GM12872 (cell line): Measurements from ENCODE around the gene STARD3.

Experiments used
- TF ChIP-seq, protein P1 (sequence below): IDR thresholded peaks from 3 replicates; pipeline ENCODE4 v1.5.1; 2011; ENCODE audit warnings: low read depth, mild to moderate bottlenecking, low read length, moderate library complexity; ENCODE audit not compliant: insufficient read depth

The STARD3 gene

DNA sequence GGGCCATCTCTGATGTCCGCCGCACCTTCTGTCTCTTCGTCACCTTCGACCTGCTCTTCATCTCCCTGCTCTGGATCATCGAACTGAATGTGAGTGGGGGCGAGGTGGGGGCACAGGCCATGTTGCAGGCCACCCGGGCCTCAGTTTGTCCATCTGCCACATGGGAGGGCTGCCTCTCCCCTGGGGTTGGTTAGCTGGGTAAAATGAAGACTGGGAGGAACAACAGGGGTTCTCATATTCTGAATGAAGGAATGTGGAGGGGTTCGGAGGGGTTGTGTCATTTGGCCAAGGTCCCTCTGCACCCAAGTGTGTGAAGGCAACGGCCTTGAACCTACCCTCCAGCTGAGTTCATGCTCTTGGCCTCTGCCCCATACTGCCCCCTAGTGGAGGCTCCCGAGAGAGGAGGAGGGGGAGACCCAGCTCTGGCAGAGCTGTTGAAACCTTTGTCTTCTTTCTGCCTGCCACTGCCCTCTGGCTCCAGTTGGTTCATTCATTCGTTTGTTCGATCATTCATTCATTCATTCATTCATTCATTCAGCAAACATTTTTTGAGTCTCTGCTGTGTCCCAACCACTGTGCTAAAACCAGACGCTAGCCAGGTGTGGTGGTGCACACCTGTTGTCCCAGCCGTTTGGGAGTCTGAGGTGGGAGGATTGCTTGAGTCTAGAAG lies 16.9 kb downstream of the STARD3 start:
- TF ChIP-seq, protein P1, sequence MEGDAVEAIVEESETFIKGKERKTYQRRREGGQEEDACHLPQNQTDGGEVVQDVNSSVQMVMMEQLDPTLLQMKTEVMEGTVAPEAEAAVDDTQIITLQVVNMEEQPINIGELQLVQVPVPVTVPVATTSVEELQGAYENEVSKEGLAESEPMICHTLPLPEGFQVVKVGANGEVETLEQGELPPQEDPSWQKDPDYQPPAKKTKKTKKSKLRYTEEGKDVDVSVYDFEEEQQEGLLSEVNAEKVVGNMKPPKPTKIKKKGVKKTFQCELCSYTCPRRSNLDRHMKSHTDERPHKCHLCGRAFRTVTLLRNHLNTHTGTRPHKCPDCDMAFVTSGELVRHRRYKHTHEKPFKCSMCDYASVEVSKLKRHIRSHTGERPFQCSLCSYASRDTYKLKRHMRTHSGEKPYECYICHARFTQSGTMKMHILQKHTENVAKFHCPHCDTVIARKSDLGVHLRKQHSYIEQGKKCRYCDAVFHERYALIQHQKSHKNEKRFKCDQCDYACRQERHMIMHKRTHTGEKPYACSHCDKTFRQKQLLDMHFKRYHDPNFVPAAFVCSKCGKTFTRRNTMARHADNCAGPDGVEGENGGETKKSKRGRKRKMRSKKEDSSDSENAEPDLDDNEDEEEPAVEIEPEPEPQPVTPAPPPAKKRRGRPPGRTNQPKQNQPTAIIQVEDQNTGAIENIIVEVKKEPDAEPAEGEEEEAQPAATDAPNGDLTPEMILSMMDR = peak; percentile 100

DNA sequence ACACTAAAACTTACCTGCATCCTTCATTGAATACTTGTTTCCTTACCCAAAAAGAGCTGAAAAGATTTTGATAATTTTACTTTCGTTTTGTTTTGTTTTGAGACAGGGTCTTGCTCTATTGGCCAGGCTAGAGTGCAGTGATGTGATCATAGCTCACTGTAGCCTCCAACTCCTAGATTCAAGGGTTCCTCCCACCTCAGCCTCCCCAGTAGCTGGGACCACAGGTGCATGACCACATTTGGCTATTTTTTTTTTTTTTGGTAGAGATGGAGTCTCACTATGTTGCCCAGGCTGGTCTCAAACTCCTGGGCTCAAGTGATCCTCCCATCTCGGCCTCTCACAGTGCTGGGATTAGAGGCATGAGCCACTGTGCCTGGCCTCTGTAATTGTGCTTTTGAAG lies 18.2 kb downstream of the STARD3 start:
- TF ChIP-seq, protein P1 = no peak

GRCh38 chr17:39658346-39658745 lies 21.4 kb downstream of the STARD3 start:
- TF ChIP-seq, protein P1 = no peak

GRCh38 chr17:39658760-39659159 lies 21.8 kb downstream of the STARD3 start:
- TF ChIP-seq, protein P1 = no peak

DNA sequence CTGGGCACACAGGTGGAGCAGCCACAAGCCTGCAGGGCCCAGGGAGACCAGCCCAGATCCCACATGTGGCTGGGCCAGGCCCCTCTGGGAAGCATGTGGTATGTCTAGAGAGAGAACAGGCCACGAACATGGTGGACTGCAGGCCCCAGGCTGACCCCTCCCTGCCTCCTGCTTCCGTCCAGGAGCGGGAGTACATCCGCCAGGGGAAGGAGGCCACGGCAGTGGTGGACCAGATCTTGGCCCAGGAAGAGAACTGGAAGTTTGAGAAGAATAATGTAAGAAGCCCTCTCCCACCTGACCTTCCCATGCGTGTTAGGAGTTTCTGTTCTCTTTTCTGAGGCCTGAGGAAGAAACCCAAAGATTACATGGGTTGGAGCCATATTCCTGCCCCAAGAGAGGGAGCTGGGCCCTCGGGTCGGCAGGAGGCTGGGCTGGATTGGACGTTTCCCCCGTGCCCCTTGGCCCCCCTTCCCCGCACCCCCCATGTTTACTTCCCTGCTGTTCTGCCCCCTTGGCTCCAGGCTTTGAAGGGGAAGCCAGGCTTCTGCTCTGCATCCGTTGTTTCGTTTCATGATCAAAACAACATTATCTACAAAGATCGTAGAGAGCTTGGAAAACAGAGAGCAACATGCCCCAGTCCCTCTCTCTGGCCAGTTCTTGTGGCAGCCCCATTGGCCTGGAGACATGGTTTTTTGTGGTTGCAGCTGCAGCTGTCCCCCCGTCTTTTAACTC lies 22.5 kb downstream of the STARD3 start:
- TF ChIP-seq, protein P1 = no peak

DNA sequence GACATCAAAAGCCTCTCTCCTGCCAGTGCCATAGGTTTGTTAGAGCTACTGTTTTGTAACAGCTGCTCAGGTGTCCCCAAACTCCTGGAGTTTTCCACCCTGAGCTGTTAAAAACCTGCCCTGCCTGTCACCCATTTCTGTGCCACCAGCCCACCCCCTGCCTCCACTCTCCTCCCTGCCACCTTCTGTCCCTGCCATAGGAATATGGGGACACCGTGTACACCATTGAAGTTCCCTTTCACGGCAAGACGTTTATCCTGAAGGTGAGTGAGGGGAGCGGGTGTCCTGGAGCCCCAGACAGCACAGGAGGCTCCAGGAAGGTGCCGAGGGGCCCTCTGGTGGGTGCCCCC lies 23.0 kb downstream of the STARD3 start:
- TF ChIP-seq, protein P1 = no peak

- TF ChIP-seq, protein P1 = no peak
These were observed 23.7 kb downstream of the STARD3 start for GRCh38 chr17:39660397-39661385.
